Vagina (tissue), 2 donors: Measurements from ENCODE around the gene TRIM44.

Experiments used
- CTCF ChIP-seq, 3 experiments: fragments of 450-650 bp in 2 of 3; fragments of 200-600 bp in 1 of 3; sonication (generic) in 1 of 3; IDR thresholded peaks; one replicate each; pipeline ENCODE4 v1.5.1; 2017 to 2019; ENCODE audit warnings: antibody characterized with exemption in 3 of 3, mild to moderate bottlenecking in 2 of 3, moderate library complexity in 2 of 3
- POLR2A ChIP-seq, 2 donors: fragments of 450-650 bp; IDR thresholded peaks; one replicate each; pipeline ENCODE4 v1.6.1; 2017; ENCODE audit warnings: antibody characterized with exemption in 2 of 2, mild to moderate bottlenecking in 2 of 2, moderate library complexity in 2 of 2

DNA sequence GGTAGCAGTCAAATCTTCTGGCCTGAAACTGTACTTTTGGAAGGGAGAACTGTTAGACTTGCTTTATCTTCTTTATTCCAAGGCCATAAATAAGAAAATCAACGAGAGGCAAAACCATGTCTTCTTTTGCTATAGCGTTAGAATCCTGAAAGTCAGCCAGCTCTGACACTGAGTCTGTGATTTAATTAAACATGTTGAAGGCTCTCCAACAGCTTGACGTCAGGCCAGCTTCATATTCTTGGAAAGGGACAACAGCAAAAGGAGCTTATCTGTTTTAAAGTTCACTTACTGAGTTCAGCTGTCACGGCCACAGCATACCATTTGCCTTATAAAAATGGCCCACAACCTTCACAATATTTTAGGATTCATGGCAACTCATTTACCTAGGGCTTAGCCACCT is 150.3 kb downstream of the TRIM44 start:
- TF ChIP-seq CTCF (IDR thresholded peaks at IDR 0.05): no peak
- TF ChIP-seq POLR2A (IDR thresholded peaks at IDR 0.05): no peak
